Measurements from ENCODE around the gene AMBRA1.
A peak's percentile ranks its signal among the peaks of the same experiment; 100 is the strongest.
"Not testable (repeated sequence)": the region's sequence is repeated elsewhere in the genome, so short reads cannot be mapped to it uniquely, and the experiment has no call there.

The AMBRA1 gene

DNA sequence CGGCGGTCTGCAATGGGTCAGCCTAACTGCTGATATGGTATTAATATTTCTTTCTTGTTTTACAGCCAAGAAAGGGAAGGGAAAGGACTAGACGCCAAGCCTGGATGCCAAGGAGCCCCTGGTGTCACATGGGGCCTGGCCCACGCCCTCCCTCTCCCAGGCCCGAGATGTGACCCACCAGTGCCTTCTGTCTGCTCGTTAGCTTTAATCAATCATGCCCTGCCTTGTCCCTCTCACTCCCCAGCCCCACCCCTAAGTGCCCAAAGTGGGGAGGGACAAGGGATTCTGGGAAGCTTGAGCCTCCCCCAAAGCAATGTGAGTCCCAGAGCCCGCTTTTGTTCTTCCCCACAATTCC lies 210.4 kb downstream of the AMBRA1 start:
- no peak for DNase-seq (ENCODE audit: low read depth in 2 of 2)

DNA sequence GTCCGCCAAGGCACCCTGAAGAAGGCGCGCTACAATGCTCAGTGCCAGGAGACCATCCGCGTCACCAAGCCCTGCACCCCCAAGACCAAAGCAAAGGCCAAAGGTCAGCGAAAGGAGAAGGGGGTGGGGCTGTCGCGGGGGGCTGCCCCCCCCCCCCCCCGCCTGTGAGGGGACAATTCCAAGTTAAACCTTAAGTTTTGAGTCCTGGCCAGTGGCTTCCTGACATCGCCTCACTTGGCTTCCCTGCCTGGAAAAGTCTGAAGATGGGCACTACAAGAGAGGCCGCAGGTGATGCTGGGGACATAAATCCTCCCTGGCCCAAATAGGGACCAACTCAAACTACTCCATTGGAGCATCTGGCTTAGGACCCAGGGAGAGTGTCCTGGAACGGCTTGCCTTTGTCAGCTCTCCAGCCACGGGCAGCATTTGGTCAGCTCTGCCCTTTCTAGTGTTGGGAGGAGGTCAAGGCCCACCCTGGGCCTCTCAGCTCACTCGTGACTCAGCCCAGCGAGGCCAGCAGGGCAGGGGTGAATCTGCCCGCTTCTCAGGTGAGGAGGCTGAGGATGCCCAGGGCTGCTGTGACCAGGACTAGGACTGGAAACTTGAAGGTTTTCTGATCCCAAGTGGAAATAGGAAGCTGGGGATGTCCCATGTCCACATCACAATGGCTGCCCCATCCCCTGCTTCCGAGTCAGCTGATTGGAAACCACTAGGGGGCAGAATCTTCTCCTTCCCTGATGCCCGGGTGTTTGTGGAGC lies 211.0 kb downstream of the AMBRA1 start:
- DNase-seq (ENCODE audit: low read depth in 2 of 2) = no peak

DNA sequence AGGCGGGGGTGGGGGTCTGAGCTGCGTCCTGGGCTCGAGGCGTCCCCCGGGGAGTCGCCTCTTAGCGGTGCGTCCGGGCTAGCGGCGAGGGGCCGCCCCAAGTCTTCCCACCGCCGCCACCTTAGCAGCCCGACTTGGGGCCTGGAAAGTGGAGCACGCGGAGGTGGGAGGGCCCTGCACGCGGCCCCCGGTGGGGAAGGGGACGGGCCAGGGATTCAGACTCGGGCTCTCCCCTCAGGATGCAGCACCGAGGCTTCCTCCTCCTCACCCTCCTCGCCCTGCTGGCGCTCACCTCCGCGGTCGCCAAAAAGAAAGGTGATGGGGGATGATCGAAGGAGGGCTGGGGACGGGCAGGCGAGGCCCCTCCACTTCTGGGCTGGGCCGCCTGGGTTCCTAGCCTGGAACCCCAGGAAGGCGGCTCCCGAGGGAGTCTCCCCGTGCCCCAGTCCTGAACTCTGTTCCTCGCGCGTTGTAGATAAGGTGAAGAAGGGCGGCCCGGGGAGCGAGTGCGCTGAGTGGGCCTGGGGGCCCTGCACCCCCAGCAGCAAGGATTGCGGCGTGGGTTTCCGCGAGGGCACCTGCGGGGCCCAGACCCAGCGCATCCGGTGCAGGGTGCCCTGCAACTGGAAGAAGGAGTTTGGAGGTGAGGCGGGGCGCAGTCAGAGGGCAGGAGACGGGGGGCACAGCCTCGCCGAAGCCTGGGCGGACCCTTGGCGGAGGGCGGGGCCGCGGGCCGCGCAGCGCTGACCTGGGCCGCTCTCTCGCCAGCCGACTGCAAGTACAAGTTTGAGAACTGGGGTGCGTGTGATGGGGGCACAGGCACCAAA lies 211.8 kb downstream of the AMBRA1 start:
- DNase-seq (ENCODE audit: low read depth in 2 of 2) = no peak

DNA sequence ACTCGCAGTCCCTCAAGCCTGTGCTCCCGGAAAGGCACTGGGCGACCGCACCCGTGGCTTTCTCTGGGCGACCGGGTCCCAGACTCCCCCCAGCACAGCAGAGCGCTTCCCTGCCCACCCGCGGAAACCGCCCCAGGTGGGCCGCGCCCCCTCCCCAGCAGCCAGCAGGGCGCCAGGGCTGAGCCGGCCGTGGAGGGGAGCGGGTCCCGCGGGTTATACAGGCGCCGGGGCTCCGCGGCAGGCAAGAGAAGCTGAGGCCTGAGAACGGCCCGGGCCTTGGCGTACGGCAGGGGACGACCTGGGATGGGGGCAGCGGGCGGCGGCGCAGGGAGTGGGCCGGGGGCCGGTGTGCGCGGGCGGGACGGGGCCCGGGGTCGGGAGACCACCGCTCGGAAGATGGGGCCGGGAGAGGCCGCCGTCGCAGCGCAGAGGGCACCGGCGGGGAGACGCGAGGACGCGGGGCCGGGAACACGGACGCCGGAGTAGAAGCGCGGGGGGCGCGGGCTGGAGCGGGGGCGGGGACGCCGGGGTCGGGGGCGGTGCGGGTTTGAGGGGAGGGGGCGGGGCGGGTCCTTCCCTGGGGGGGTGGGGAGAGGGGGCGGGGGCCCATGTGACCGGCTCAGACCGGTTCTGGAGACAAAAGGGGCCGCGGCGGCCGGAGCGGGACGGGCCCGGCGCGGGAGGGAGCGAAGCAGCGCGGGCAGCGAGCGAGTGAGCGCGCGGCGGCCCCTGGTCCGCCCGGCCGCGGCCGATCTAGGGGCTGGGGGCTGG lies 212.6 kb downstream of the AMBRA1 start, which contains the start of gene MDK:
TSS of gene MDK (plus strand) at position 622 of the 771 bp plus-strand sequence. CDS start 389 bp downstream, outside the sequence.
- no peak for DNase-seq (ENCODE audit: low read depth in 2 of 2)

DNA sequence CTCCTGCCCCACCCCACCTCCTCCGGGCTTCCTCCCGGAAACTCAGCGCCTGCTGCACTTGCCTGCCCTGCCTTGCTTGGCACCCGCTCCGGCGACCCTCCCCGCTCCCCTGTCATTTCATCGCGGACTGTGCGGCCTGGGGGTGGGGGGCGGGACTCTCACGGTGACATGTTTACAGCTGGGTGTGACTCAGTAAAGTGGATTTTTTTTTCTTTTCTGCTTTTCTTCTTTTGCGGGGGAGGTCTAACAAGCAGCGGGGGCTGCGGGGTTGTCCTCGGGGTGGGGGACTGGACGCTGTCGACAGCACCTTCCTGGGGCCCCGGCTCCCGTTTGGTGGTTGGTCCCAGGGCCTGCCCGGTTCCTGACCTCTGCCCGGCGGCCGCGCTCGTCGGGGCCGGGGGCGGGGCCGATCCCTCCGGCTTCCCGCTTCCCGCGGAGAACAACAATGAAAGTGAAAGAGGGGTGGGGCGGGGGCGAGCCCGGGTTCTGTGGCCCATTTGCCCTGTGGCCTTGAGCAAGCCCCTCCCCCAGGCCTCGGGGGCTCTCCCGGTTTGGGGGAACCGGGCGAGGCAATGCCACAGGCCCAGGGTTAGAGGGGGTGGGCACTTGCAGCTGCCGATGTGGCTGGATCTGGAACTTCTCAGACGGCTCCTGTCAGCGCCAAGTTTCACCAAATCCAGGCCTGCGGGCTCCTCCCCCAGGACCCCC lies 213.3 kb downstream of the AMBRA1 start:
- DNase-seq (ENCODE audit: low read depth in 2 of 2) = peak in 1 of 2 donors; percentile 51

DNA sequence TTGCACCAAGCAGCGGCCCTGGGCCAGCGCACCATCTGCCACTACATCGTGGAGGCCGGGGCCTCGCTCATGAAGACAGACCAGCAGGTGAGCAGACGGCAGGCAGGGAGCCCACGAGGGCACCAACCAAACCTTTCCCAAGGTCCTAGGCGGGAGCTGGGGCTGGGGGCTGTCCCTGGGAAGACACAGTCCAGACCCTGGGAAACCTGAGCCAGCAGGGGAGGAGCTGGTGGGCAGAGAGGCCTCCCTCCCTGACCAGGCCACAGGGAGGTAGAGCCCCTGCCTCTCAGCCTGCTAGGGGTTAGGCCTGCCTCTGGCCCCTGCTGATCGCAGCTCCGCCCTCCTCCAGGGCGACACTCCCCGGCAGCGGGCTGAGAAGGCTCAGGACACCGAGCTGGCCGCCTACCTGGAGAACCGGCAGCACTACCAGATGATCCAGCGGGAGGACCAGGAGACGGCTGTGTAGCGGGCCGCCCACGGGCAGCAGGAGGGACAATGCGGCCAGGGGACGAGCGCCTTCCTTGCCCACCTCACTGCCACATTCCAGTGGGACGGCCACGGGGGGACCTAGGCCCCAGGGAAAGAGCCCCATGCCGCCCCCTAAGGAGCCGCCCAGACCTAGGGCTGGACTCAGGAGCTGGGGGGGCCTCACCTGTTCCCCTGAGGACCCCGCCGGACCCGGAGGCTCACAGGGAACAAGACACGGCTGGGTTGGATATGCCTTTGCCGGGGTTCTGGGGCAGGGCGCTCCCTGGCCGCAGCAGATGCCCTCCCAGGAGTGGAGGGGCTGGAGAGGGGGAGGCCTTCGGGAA lies 214.1 kb downstream of the AMBRA1 start:
- not testable (repeated sequence) for DNase-seq (ENCODE audit: low read depth in 2 of 2)

DNA sequence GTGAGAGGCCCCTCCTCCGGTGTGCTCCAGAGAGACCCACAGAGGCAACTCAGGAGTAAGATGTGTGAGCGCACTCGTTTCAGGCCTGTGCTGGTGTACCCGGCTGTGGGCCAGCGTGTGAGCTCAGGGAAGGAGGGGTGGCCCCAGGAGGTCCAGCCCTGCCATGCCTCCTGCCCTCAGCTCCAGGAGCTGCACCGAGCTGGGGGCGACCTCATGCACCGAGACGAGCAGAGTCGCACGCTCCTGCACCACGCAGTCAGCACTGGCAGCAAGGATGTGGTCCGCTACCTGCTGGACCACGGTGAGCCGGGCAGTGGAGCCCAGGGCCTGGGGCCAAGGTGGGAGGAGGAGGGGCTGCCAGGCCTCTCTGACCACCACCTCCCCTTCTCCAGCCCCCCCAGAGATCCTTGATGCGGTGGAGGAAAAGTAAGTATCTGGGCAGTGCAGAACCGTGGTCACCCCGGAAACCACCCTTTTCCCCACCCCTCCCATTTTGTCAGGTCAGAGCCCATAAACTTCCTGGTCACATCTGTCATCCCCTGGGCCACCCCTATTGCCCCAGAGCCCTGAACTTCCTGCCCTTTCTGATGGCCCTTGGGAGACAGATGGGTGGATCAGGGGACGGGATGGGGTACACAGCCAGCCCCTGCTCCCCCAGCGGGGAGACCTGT lies 214.9 kb downstream of the AMBRA1 start:
- no peak for DNase-seq (ENCODE audit: low read depth in 2 of 2)

DNA sequence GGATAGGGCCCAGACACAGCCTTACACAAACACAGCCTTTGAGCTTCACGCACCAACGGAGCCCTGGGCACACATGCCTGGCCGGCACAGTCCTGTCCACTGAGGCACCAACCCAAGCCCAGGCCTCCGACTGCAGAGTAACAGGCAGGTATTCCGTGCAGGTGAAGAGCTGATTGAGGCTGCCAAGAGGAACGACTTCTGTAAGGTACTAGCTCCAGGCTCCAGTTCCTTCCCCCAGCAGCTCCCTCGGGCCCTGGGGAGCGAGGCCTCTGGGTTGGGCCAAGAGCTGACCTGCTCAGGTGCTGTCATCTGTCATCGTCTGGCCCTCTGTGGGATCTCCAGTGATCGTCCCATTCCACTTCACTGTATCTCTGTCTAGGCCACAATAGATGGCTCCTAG lies 215.5 kb downstream of the AMBRA1 start:
- no peak for DNase-seq (ENCODE audit: low read depth in 2 of 2)

DNA sequence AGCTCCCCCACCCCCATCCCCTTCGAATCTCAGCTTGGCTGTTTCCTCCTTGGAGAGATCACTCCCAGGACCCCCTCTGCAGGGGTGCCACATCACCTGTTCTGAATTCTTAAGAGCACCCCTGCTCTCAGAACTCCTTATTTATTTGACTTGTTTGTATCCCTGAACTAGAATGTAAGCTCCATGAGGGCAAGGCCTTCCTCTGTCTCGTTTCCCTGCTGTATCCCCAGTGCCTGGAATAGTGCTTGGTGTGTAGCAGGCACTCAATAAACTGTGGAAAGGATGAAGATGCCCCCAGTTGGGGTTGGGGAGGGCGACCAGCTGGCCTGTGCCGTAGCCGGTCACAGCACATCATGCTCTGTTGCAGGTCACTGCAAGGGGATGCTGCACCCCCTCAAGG lies 216.0 kb downstream of the AMBRA1 start:
- DNase-seq (ENCODE audit: low read depth in 2 of 2) = no peak

DNA sequence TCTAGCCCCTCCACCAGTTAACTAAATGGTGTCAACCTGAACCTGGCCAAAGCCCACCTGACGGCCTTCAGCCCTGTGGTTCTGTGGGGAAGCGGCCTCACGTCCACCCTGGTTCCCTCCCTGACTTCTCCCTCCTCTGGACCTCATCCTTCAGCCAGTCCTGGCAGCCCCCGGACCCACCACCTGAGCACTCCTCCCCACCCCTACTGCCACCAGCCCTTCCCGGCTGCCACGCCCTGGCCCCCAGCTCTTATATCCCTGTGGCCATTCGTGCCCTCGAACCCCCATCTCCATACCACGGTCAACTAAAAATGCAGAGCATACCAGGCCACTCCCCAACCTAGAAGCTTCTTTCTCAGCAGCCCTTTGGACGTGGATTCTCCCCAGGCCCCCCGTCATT lies 216.5 kb downstream of the AMBRA1 start:
- DNase-seq (ENCODE audit: low read depth in 2 of 2) = no peak

DNA sequence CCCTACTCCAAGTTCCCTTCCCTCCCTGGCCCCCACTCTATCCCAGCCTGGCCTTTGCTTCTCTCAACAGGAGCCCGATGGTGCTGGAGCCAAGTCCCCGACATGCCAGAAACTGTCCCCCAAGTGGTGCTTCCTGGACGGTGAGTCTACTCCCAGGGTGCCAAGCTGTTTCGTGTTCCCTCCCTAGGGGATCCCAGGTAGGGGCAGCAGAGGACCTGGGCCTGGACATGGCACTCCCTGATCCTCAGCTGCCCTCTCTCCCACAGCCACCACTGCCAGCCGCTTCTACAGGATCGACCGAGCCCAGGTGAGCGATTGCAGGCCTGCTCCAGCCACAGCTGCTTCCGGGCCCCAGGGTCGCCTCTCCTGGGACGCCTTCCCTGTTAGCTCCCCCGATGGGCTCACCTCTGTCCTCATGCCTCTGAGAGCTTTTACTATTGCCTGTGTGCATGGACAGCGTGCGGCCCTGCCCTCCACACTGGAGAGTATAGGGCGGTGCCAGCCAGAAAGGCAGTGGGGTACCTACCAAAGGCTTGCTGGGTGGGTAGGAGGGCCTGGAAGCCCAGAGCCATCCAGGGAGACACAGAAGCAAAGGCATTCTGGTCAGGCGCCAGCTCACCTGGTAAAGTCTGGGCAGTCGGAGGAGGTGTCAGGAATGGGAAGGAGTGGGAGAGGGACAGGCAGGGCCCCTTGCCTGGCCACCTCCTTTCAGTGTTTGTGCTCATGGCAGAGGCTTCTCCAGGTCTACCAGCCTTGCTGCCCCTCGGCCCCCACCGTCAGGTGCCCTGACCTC lies 217.4 kb downstream of the AMBRA1 start:
- no peak for DNase-seq (ENCODE audit: low read depth in 2 of 2)

DNA sequence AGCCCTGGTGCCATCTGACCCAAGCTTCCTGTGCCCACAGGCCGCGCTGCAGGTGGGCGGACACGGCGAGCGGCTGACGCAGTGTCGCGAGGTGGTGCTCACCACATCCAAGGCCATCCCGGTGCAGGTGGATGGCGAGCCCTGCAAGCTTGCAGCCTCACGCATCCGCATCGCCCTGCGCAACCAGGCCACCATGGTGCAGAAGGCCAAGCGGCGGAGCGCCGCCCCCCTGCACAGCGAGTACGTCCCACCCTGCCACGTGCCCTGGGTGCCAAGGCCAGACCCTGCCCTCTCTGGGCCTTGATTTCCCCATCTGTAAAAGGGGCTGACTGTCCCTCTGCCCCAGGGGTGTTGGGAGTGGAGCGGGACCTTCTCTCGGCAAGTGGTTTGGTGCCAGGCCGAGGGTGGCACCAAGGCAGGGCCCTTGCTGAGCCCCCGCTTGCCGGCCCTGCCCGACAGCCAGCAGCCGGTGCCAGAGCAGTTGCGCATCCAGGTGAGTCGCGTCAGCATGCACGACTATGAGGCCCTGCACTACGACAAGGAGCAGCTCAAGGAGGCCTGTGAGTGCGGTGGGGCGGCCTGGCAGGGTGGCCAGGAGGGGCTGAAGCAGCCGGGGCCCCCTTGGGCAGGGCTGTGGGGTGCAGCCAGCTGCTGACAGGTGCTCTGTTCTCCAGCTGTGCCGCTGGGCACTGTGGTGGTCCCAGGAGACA lies 218.3 kb downstream of the AMBRA1 start:
- no peak for DNase-seq (ENCODE audit: low read depth in 2 of 2)

DNA sequence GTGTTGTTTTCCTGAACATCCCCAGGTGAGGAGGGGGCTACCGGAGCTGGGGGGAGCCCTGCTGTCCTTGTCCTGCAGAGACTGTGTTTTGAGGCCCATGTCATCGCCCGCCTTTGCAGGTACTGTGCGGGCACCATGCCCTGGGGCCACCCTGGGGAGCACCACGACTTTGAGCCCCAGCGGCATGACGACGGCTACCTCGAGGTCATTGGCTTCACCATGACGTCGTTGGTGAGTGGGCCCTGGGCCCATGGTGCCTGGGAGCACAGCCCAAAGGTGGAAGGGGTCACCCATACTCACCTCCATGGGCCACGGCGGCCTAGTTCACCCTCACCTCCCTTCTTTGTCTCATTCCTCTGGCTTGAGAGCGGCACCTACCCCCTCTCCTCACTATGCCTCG lies 219.0 kb downstream of the AMBRA1 start:
- DNase-seq (ENCODE audit: low read depth in 2 of 2) = no peak

DNA sequence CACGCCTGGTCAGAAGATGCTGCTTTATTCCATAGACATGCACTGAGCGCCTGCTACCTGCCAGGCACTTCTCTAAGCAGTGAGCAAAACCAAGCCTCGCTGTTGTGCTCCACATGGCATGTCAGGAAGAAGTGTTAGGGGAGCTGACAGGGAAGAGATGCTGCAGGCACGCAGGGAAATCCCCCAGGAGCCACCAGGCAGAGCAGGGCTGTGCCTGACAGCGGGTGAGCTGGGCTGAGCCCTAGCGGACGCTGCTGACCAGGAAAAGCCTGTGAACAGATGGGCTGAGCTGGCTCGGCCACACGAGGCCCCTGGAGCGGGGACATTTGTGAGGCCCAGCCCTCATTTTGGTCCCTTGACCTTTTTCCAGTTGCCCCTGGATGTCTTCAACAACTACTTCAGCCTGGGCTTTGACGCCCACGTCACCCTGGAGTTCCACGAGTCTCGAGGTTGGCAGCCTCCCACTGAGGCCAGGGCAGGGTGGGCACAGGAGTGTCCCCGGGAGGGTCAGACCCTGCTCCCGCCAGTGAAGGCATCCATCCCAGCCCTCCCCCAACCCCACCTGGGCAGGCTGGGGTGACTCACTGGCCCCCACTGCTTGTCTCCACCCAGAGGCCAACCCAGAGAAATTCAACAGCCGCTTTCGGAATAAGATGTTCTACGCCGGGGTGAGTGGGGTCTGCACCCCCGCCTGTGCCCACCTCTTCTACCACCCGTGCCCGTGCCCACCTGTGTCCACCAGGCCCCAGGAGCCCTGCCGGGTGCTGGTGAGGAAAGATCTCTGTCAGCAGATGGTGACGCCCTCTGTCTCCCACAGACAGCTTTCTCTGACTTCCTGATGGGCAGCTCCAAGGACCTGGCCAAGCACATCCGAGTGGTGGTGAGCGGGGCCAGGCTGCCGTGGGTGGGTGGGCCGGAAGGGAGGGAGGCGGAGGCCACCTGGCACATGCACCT lies 219.8 kb downstream of the AMBRA1 start:
- DNase-seq (ENCODE audit: low read depth in 2 of 2) = no peak

DNA sequence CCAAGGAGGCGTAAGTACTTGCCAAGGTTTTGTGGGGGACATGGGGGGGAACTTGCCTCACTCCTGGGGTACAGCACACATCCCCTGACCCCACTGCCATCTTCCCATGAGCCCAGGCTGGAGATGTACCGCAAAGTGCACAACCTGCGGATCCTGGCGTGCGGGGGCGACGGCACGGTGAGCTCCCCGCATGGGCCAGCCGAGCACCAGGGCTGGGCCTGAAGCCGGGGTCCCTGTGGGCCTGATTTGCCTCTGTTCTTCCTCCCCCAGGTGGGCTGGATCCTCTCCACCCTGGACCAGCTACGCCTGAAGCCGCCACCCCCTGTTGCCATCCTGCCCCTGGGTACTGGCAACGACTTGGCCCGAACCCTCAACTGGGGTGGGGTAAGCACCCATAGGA lies 221.3 kb downstream of the AMBRA1 start:
- DNase-seq (ENCODE audit: low read depth in 2 of 2) = not testable (repeated sequence)

DNA sequence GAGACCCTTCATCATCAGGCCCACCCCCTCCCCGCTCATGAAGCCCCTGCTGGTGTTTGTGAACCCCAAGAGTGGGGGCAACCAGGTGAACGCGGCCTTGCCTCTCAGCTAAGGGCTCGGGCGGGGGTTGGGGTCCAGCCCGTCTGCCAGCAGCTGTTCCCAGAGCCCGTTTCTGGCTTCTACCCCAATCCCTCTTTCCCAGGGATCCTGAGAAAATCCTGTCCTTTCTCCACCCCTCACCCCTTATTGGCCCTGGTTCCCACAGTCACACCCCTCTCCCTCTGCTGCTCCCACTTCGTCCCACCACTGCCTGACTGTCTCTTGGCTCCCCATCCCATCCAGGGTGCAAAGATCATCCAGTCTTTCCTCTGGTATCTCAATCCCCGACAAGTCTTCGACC lies 221.7 kb downstream of the AMBRA1 start:
- no peak for DNase-seq (ENCODE audit: low read depth in 2 of 2)

DNA sequence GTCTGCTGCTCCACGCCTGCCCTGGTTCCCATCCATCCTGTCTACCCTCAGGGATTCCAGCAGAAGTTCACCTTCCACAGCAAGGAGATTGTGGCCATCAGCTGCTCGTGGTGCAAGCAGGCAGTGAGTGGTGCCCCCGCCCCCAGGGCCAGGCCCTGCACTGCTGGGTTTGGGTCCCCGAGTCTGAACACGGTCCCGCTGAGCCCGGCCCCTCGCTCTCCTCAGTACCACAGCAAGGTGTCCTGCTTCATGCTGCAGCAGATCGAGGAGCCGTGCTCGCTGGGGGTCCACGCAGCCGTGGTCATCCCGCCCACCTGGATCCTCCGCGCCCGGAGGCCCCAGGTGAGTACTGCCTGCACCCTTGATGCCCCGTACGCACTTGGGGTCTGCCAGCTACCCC lies 222.6 kb downstream of the AMBRA1 start:
- DNase-seq (ENCODE audit: low read depth in 2 of 2) = not testable (repeated sequence)

DNA sequence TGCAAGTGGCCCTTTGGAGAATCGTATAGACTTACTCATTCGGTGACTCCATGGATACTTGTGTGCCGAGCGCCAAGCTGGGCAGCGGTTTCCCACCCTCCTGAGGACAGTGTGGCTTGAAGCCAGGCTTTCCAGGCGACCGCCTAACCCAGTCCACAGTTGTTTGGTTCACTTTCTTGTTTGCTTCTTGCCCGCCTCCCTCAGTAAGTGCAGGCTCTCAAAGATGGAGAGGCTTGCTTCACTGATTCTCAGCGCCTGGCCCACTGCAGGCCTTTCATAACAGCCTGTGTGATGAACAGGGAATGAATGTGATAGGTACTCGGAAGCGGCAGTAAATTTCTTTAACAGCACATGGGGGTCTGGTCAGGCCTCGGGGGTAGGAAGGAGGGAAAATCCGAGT lies 223.6 kb downstream of the AMBRA1 start:
- DNase-seq (ENCODE audit: low read depth in 2 of 2) = no peak
